Mucosa of descending colon (tissue), 3 donors: ENCODE measurements around the gene FRMPD2. TPM values are rescaled to one million over a fixed set of nuclear protein-coding genes. Genes with fewer than 3 reads are reported as not detected.

Experiments
- ATAC-seq: fragments of 200-7000 bp; cut with Tn5 transposase; one replicate; pipeline ENCODE4 v1.9.1; 2020; ENCODE audit warnings: mild to moderate bottlenecking, moderate library complexity
- DNase-seq, 3 donors: peaks; one replicate each; pipeline ENCODE4 v3.0.0-alpha.2; 2020
- H3K36me3 ChIP-seq: fragments of 200-600 bp; one replicate; pipeline ENCODE4 v1.8.0; 2021; ENCODE audit warnings: low read depth, mild to moderate bottlenecking
- H3K4me1 ChIP-seq: fragments of 200-600 bp; one replicate; pipeline ENCODE4 v1.8.0; 2021; ENCODE audit warnings: low read depth, mild to moderate bottlenecking
- H3K4me3 ChIP-seq: fragments of 200-600 bp; one replicate; pipeline ENCODE4 v1.8.0; 2021; ENCODE audit warnings: mild to moderate bottlenecking
- H3K9me3 ChIP-seq: fragments of 200-600 bp; one replicate; pipeline ENCODE4 v1.8.0; 2021; ENCODE audit warnings: mild to moderate bottlenecking
- intact Hi-C, 2 donors: fragments of 100-400 bp; cut with DNase I in 1 of 2; cut with micrococcal nuclease in 1 of 2; formaldehyde crosslinking; loops; one replicate each; pipeline versions ENCODE4 v1.11.0 to v1.11.1; 2022; cut with DNase I, micrococcal nuclease
- total RNA-seq, 3 donors: library from RNA; stranded (reverse); fragmentation: NEBNext Ultra II Directional in 2 of 3; extraction: Animal tissue kit (Norgen Biotek cat#: 25700) in 2 of 3; gene quantifications; one replicate each; pipeline versions ENCODE4 v1.2.1 to v1.2.4, GENCODE V29; 2021 to 2023
- TF ChIP-seq, protein P1 (sequence below): fragments of 200-600 bp; IDR thresholded peaks from one replicate; pipeline ENCODE4 v1.8.0; 2022; ENCODE audit warnings: antibody characterized with exemption, mild to moderate bottlenecking
- donor health status: DM: no; HTN: no; CAD: no; lungs with moderate emphysema.
- donor health status: DM: no; HTN: no; CAD: no.
- donor health status: DM: no; HTN: yes; CAD: no.

FRMPD2 gene
- total RNA-seq, 3 donors from 2014 or later = 0.35 to 0.73 TPM; not detected in 1

DNA sequence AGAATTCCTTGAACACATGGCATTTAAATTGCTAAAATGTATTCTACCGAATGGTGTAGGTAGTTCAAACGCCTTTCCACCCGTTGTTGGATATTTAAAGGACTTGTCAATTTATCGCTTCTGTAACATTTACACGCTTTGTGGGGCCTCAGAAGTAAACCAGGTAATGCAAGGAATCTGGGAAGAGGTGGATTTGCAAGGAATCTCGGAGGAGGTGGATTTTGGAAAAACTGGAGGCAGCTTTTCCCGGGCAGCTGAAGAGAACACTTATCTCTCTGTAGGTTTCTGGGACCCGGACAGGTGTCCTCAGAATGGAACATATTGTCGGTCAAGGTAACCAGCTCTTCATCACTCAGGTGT, 31.4 kb upstream of the FRMPD2 start:
- H3K9me3 ChIP-seq = no peaks in the 10 kb centered on the region
- intact Hi-C loops = no loop called here
- TF ChIP-seq, protein P1, sequence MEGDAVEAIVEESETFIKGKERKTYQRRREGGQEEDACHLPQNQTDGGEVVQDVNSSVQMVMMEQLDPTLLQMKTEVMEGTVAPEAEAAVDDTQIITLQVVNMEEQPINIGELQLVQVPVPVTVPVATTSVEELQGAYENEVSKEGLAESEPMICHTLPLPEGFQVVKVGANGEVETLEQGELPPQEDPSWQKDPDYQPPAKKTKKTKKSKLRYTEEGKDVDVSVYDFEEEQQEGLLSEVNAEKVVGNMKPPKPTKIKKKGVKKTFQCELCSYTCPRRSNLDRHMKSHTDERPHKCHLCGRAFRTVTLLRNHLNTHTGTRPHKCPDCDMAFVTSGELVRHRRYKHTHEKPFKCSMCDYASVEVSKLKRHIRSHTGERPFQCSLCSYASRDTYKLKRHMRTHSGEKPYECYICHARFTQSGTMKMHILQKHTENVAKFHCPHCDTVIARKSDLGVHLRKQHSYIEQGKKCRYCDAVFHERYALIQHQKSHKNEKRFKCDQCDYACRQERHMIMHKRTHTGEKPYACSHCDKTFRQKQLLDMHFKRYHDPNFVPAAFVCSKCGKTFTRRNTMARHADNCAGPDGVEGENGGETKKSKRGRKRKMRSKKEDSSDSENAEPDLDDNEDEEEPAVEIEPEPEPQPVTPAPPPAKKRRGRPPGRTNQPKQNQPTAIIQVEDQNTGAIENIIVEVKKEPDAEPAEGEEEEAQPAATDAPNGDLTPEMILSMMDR = no peak
- peaks cover 15% of the 10 kb centered on the region for H3K4me1 ChIP-seq
- H3K4me3 ChIP-seq = no peak overlapping the region
- no peak for ATAC-seq
- no peak for DNase-seq
- H3K36me3 ChIP-seq = peaks cover 4% of the 10 kb centered on the region

DNA sequence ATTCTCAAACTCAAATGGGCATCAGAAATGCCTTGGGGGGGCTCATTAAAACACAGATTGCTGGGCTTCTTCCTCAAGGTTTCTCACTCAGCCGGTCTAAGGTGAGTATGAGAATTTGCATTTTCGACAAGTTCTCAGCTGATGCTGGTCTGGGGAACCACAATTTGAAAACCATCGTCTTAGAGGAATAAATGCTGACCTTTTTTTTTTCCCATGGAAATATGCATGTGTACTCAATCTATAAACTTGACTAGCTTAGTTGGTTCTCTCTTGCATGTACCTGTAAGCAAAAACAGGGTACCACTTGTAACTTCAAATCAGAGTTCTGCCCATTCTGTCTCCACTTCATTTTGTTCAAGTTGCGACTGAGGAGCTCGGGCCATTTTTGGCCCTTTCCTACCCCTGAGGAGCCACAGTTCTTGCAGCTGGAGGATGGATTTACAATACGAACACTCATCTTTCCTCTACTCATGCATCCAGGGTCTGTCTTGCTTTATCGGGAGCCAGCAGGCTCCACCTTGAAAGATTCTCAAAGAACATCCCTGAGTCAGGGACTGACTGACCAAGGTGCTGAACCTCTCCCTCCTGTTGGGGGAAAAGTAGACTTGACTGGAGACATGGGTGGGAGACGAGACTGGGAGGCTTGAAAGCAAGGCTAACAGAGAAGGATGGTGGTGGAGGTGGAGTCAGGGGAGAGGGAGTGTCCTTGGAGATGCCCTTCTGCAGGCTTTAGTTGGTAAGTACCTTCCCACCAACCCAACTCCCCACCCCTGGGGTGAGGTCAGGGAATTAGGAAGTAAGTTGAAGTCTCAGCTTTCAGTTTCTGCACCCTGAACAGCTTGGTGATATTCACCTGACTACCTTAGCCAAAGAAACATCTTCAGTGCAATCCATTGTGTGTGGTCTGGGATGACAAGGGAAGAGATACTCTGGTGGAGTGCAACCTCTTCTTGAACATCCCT, 28.3 kb upstream of the FRMPD2 start:
- no peak for DNase-seq
- intact Hi-C loops = no loop called here
- TF ChIP-seq, protein P1 = no peak
- no peak for ATAC-seq
- Histone ChIP-seq H3K36me3 (peaks cover 4% of the 10 kb centered on the region), H3K4me1 (peaks cover 6% of the 10 kb centered on the region), H3K9me3 (no peaks in the 10 kb centered on the region), H3K4me3 (no peak overlapping the region)

DNA sequence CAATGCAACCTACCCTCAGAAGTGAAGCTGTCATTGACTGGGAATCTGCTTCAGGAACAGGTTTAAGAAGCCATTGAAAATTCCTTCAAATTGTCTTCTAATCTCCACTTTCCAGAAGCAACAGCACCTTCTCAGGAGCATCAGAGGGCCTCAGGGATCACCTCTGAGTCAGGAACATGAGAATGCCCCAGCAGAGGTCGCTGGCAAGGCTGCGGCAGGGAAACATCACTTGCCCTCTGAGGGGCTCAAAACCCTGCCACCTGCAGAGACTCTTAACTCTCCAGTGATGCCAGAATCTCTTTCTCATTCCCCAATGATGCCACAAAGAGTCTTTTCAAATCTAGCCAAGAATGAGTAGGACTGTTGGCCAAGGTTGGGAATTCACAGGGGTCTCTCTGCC, 26.1 kb upstream of the FRMPD2 start:
- intact Hi-C loops = no loop called here
- H3K4me1 ChIP-seq = no peaks in the 10 kb centered on the region
- DNase-seq (no peak), ATAC-seq (no peak)
- no peaks in the 10 kb centered on the region for H3K36me3 ChIP-seq
- no peak overlapping the region for H3K4me3 ChIP-seq
- TF ChIP-seq, protein P1 = no peak
- H3K9me3 ChIP-seq = no peaks in the 10 kb centered on the region

DNA sequence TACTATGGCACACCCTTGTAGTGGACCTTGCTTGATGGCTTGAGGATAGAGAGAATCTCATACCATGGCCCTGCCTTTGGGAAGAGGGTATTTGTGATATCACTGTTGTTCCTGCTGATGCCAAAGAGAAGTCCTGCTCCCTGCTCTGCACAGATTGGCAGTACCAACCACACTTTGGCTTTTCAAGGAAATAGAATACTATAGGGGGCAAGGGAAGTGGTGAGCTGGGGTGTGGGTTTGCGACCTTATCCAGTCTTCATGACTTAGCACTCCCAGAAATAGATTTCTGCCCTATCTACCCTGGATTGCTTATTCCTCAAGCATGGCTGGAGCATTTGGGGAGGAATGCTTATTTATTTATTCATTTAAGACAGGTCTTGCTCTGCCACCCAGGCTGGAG, 25.2 kb upstream of the FRMPD2 start:
- H3K4me3 ChIP-seq = no peak overlapping the region
- intact Hi-C loops = no loop called here
- ATAC-seq (no peak), DNase-seq (no peak)
- H3K4me1 ChIP-seq = no peaks in the 10 kb centered on the region
- no peaks in the 10 kb centered on the region for H3K36me3 ChIP-seq
- TF ChIP-seq, protein P1 = no peak
- no peaks in the 10 kb centered on the region for H3K9me3 ChIP-seq

DNA sequence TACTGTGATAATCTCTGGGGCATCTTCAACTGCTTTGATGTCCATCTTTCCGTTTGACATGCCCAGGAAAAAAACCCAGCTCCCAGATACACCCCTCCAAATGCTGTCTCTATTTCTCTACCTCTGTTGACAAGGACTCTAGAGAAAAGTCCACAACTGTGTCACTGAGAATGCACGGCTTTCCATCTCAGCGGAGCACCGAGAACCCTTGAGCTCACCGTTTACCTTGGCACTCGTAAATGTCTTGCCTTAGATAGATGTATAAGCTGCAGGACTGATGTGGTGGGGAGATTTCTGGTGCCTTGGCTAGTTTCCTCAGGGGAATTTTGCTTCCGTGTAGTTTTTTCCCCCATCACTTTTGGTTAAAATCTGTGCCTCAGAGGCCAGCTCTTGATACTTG, 24.6 kb upstream of the FRMPD2 start:
- no peaks in the 10 kb centered on the region for H3K4me1 ChIP-seq
- no peak for DNase-seq
- no peak overlapping the region for H3K4me3 ChIP-seq
- intact Hi-C loops = no loop called here
- TF ChIP-seq, protein P1 = no peak
- no peak for ATAC-seq
- H3K36me3 ChIP-seq = no peaks in the 10 kb centered on the region
- no peaks in the 10 kb centered on the region for H3K9me3 ChIP-seq
